Measurements from ENCODE around the gene SMIM44. TPM values are rescaled to one million over a fixed set of nuclear protein-coding genes. Genes with fewer than 3 reads are reported as not detected.

Gene SMIM44
- total RNA-seq, 1 experiment from 2014 or later = not detected

DNA sequence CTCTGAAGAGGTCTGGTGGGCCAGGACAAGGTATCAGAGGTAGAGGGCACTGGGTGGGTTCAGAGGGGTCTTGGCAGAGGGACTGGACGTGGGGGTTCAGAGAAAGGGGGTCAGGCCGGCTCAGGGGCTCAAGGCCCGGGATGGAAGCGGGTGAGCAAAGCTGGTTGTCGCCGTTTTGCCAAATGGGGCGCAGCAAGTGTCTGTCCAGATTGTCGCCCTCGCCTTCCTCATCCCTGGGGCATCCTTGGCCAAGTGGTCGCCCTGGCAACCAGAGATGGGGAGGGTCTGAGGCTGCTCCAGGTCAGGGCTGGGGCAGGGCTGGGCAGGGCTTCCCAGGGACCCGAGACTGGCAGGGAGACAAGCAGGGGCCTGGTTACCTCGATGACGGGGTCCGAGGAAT lies 10.4 kb upstream of the SMIM44 start:
- no peaks in the 10 kb centered on the region; the same call in 1 of the 2 replicates for H3K36me3 ChIP-seq
- no peak overlapping the region for H3K4me3 ChIP-seq

DNA sequence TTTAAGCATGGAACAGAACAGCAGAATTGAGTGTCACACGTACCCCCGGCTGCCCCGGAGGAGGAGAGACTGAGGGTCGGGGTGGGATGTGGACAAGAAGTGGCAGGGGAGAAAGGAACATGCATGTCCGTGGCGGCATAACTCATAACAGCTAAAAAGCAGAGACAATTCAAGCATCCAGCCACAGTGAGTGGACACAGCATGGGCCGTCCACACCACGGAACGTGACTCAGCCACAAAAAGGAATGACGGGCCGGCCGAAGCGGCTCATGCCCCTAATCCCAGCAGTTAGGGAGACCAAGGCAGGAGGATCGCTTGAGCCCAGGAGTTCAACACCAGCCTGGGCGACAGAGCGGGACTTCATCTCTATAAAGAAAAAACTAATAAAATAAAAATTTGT lies 9.7 kb upstream of the SMIM44 start:
- H3K4me3 ChIP-seq = no peak overlapping the region
- DNase-seq = no peak
- no peaks in the 10 kb centered on the region for H3K27me3 ChIP-seq
- no peaks in the 10 kb centered on the region for H3K9me3 ChIP-seq
- no peaks in the 10 kb centered on the region; the same call in 1 of the 2 replicates for H3K36me3 ChIP-seq

More for the DNA sequence above, 10.4 kb upstream of the SMIM44 start:
- Histone ChIP-seq H3K9me3 (no peaks in the 10 kb centered on the region), H3K27me3 (no peaks in the 10 kb centered on the region)
- DNase-seq = no peak

DNA sequence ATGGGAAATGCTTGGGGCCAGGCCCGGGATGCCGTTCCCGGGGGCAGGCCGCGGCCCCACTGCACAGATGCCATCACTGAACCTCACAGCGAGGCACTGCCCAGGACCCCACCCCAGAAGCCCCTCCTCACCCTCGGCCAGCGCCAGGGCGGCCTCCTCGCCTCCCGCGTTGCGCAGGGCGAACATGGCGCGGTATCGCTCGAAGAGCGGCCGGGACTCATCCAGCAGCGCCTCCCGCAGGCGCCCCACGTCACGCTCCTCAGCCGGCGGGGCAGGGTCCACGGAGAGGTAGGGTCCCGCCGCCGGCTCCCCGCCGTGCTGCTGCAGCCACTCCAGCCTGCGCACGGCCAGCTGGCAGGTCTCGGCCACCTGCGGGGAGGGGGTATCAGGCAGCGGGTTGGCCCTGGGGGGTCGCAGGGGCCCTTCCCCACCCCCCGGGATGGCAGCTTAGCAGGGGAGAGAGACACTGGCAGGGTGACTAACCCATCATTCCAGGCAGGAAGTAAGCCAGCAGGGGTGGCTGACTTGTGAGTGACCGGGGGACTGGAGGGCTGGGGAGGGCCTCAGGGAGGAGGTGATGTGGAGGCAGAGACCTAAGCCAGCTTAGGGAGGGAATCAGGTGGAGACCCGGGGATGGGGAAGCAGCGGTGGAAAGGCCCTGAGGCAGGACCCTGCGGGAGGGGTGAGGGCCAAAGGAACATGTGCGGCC lies 9.0 kb upstream of the SMIM44 start:
- no peak for DNase-seq
- H3K27me3 ChIP-seq = no peaks in the 10 kb centered on the region
- no peaks in the 10 kb centered on the region; the same call in 1 of the 2 replicates for H3K36me3 ChIP-seq
- H3K4me3 ChIP-seq = no peak overlapping the region
- no peaks in the 10 kb centered on the region for H3K9me3 ChIP-seq

DNA sequence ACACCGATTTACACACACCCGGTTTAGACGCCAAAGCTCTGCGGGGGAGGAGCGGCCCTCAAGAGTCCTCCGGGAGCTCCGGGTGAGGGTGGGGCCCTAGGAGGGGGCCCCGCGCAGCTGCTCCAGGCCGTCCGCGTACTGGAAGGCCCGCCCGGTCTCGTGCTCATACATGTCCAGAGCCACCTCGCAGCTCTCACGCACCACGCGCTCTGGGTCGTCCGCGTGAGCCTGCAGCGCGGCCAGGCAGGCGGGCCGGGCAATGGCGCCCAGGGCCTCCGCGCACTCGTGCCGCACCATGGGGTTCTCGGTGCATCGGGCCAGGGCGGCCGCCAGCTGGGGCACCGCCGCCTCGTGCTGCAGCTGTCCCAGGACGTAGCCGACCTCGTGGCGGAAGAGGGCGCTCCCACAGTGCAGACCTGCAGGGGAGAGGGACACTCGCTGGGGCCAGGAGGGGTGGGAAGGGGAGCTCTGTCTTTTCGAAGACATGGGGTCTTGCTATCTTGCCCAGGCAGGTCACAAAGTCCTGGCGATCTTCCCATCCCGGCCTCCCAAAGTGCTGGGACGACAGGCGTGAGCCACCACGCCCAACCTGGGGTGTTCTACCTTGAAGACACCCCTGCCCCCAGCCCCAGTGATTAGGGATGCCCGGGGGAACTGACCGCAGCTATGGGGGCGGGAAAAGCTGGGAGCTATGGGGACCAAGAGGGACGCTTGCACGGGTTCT lies 8.3 kb upstream of the SMIM44 start:
- H3K36me3 ChIP-seq = no peaks in the 10 kb centered on the region; the same call in 1 of the 2 replicates
- no peak overlapping the region for H3K4me3 ChIP-seq
- H3K27me3 ChIP-seq = no peaks in the 10 kb centered on the region
- no peak for DNase-seq
- no peaks in the 10 kb centered on the region for H3K9me3 ChIP-seq

DNA sequence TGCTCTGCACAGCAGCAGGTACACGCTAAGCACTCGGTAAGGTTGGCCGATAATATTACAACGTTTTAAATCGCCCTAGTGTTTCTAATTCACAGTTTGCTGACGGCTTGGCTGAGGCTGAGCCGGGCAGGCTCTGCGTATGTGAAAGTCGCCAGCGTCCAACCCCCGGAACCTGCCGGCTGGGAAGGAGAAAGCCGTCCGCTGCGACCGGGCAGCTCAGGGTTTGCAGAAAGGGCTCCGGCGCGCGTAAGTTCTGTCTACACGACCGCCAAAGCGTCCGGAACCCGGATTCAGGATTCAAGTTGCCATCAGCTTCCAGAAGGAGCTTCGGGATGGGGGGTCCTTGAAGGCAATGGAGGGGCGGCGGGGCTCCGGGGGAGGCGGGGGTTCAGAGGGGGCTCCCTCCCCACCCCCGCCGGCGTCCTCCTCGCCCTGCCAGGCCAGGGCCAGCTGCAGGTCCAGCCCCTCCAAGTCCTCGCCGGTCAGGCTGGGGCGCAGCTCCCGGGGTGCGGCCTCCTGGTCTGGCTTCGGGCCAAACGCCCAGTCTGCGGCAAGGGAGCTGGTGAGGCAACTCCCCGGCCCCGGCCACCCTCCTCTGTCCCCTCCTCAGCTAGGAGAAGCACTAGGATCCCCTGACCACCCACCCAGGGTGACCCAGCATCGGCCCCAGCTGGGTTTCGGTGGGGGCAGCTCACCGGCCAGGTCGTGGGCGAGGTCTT lies 575 bp downstream of the SMIM44 start:
- Histone ChIP-seq H3K36me3 (no peaks in the 10 kb centered on the region), H3K4me3 (no peak overlapping the region), H3K27me3 (peaks cover 13% of the 10 kb centered on the region), H3K9me3 (no peaks in the 10 kb centered on the region)
- no peak for DNase-seq

DNA sequence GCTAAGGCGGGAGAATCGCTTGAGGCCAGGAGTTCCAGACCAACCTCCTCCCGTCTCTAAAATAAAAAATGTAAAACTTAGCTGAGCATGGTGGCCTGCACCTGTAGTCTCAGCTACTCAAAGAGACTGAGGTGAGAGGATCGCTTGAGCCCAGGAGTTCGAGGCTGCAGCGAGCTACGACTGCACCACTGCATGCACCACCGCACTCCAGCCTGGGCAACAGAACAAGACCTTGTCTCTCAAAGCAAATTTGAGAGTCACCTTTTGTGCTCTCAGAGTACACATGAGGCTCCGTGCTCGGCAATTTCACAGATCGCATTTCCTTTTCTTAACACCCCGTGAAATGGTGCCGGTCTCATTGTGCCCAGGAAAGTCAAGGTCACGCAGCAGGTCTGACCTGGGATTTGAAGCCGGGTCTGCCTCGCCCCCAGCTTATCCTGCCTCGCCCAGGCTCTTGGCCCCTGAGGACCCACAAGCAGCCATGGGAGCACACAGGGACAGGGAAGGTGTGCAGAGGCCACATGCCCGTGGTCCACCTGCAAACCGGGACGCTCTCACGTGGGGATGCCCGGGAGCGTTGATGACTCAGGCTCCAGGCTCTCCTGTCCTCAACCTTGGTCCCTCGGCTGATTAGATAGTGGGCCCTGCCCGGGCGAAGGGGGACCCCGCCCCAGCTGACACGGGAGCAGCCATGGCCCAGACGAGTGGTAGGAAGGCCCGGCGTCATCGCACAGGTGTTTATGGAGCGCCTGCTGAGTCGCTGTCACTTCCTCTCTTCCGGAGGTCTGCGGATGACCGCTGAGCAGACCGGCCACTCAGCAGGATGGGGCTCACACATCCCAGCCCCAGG lies 1.8 kb downstream of the SMIM44 start:
- Histone ChIP-seq H3K27me3 (peaks cover 13% of the 10 kb centered on the region), H3K36me3 (no peaks in the 10 kb centered on the region), H3K4me3 (no peak overlapping the region), H3K9me3 (no peaks in the 10 kb centered on the region)
- no peak for DNase-seq

DNA sequence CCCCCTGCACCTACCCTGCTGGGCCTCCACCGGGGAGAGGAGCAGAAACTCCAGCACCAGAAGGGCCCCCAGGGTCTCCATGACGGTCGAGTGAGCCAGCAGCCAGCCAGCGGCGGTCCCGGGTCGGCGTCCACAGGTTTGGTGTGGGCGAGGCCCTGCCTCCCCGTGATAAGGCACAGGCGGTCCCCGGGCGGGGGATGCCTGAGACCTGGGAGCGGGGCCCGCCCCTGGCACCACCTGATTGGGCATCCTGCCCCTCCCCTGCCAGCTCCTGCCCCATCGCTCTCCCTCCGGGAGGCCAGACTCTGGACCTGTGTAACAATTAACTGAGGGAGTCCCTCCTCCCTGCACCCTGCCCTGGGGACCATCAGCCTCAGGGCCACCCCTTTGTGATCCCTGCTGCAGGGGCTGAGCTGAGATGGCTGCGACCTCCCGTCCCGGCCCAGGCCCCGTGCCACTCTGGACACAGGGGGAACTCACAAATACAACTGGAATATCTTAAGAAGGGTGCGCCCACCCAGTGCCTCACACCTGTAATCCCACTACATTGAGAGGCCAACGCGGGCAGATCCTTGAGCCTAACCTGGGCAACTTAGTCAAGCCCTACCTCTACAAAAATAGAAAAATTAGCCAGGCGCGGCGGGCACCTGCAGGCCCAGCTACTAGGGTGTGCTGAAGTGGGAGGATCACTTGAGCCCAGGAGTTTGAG lies 2.7 kb downstream of the SMIM44 start, which contains the start of gene SMIM24:
SMIM24 (minus strand) TSS at position 143 of the 709 bp plus-strand sequence; CDS start at position 81, 62 bp downstream.
- H3K4me3 ChIP-seq = no peak within 1 kb of the TSS
- DNase-seq = no peak
- H3K9me3 ChIP-seq = no peaks in the 10 kb centered on the region
- no peaks in the 10 kb centered on the region for H3K36me3 ChIP-seq
- H3K27me3 ChIP-seq = peaks cover 13% of the 10 kb centered on the region

DNA sequence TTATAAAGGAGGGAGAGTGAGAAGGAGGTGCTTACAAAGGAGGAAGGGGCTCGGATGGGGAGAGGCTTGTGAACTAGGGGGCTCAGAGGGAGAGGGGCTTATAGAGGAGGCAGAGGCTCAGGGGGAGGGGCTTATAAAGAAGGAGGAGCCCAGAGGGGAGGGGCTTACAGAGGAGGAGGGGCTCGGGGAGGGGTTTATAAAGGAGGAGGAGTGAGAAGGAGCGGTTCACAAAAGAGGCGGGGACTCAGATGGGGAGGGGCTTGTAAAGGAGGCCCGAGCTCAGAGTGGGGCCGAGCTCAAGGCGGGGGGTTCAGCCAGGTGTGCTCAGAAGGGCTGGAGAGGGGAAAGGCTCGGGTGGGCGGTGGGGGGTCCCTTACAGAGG lies 3.4 kb downstream of the SMIM44 start:
- H3K27me3 ChIP-seq = peaks cover 13% of the 10 kb centered on the region
- H3K4me3 ChIP-seq = no peak overlapping the region
- H3K36me3 ChIP-seq = no peaks in the 10 kb centered on the region
- H3K9me3 ChIP-seq = no peaks in the 10 kb centered on the region
- DNase-seq = no peak

DNA sequence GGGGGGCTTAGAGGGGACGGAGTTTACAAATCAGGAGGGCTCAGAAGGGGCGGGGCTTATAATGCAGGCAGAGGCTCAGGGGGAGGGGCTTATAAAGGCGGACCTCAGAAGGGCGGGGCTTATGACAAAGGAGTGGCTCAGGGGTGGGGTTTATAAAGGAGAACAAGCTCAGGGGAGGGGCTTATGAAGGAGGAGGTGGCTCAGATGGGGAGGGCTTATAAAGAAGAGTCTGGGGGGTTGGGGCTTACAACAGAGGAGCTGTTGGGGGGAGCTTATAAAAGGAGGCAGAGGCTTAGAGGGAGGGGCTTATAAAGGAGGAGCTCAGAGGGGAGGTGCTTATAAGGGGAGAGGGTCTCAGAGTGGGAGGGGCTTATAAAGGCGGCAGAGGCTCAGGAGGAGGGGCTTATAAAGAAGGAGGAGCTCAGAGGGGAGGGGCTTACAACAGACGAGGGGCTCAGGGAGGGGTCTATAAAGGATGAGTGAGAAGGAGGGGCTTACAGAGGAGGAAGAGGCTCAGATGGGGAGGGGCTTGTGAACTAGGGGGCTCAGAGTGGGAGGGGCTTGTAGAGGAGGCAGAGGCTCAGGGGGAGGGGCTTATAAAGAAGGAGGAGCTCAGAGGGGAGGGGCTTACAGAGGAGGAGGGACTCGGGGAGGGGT lies 3.9 kb downstream of the SMIM44 start:
- Histone ChIP-seq H3K36me3 (no peaks in the 10 kb centered on the region), H3K27me3 (peaks cover 13% of the 10 kb centered on the region), H3K9me3 (no peaks in the 10 kb centered on the region), H3K4me3 (no peak overlapping the region)
- DNase-seq = no peak

DNA sequence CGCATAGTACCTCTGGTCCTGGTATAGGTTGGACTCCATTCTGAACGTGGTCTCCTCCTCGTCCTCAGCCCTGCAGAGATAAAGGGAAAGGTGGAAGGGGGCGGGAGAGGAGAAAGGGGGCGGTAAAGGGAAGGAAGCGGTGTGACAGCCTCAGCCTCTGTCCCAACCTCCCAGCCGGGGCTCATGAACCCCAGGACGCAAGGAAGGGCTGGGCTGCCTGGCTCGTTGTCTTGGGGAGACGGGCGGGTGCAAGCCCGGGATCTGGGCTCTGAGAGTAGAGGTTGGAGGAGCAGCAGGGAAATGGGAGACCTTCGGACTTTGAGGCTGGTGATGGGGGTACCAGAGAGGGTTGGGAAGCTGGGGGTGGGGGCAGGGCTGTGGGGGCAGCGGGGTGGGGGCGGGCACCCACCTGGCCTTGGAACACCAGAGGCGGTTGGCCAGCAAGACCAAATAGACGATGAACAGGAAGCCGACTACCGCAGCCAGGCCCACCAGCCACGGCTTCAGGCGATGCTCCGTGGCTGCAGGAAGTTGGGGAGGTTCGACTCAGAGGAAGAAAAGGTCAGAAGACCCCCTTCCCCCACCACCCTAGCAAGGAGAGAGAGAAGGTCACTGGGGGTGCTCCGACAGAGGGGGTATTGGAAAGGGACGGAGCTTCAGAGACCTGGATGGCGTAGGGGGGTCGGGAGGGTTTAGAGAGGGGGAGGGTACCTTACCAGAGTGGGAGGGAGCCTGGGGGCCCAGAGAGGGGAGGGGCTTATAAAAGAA lies 4.6 kb downstream of the SMIM44 start:
- H3K9me3 ChIP-seq = no peaks in the 10 kb centered on the region
- peaks cover 10% of the 10 kb centered on the region for H3K27me3 ChIP-seq
- no peak for DNase-seq
- H3K36me3 ChIP-seq = no peaks in the 10 kb centered on the region
- H3K4me3 ChIP-seq = no peak overlapping the region

DNA sequence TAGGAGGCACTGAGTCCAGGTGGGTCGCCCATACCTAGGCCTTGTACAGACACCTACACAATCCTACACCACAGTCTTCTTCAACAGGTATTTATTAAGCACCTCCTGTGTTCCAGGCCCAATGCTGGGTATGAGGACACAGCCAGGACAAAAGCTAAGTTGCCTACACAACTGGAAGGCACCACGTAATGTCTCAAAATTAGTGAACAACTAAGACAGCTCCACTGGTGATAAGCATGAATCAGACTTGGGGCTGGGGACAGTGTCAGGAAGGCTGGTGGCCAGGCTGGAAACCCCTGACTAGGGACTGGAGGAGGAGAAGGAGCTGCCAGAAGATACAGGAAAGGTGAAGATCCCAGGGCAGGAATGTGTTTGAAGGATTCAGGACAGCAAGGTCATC lies 5.3 kb downstream of the SMIM44 start:
- H3K9me3 ChIP-seq = no peaks in the 10 kb centered on the region
- H3K27me3 ChIP-seq = peaks cover 4% of the 10 kb centered on the region
- no peaks in the 10 kb centered on the region for H3K36me3 ChIP-seq
- DNase-seq = no peak
- no peak overlapping the region for H3K4me3 ChIP-seq

DNA sequence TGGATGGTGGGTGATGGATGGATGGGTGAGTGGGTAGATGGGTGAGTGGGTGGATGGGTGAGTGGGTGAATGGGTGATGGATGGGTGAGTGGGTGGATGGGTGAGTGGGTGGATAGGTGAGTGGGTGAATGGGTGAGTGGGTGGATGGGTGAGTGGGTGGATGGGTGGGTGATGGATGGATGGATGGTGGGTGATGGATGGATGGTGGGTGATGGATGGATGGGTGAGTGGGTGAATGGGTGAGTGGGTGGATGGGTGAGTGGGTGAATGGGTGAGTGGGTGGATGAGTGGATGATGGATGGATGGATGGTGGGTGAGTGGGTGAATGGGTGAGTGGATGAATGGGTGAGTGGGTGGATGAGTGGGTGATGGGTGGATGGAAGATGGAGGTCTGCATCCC lies 5.7 kb downstream of the SMIM44 start:
- DNase-seq = no peak
- peaks cover 2% of the 10 kb centered on the region; the same call in 1 of the 2 replicates for H3K27me3 ChIP-seq
- H3K4me3 ChIP-seq = no peak overlapping the region
- no peaks in the 10 kb centered on the region for H3K9me3 ChIP-seq
- no peaks in the 10 kb centered on the region for H3K36me3 ChIP-seq

DNA sequence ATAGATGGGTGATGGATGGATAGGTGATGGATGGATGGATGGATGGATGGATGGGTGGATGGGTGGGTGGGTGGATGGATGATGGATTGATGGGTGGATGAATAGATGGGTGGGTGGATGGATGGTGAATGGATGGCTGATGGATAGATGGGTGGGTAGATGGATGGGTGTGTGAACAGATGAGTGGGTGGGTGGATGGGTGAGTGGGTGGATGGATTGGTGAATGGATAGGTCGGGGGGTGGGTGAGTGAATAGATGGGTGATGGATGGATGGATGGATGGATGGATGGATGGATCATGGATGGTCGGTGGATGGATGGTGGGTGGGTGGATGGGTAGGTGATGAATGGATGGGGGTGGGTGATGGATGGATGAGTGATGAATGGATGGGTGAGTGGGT lies 6.4 kb downstream of the SMIM44 start:
- H3K4me3 ChIP-seq = no peak overlapping the region
- no peak for DNase-seq
- H3K9me3 ChIP-seq = no peaks in the 10 kb centered on the region
- no peaks in the 10 kb centered on the region for H3K27me3 ChIP-seq
- no peaks in the 10 kb centered on the region for H3K36me3 ChIP-seq

DNA sequence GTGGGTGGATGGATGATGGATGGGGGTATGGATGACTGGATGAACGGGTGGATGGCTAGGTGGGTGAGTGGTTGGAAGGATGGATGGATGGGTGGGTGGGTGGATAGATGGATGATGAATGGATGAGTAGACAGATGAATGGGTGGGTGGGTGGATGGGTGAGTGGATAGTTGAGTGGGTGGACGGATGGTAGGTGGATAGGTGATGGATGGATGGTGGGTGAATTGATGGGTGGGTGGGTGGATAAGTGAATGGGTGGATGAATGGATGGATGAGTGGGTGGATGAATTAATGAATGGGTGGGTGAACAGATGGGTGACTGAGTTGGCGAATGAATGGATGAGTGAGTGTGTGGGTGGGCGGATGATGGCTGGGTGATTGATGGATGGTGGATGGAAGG lies 7.8 kb downstream of the SMIM44 start:
- Histone ChIP-seq H3K9me3 (no peaks in the 10 kb centered on the region), H3K4me3 (no peak overlapping the region), H3K27me3 (no peaks in the 10 kb centered on the region), H3K36me3 (no peaks in the 10 kb centered on the region)
- no peak for DNase-seq

DNA sequence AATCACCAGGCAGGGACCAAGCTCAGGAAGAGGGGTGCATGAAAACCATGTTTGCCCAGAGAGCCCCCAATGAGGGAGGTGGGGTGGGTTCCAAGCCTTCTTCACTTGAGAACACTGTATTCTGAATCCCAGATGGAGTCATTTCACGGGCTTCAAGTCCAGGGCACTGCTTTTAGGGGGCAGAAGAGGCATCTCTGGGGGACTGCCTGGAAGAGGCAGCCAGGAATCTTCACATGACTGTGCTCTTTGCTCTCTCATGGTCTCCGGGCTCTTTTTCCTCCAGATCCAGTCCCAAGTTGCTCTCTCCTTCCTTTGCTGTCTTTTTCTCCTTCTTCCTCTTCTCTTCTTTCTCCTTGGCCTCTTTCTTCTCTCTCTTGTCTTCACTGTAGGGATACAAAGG lies 8.6 kb downstream of the SMIM44 start:
- Histone ChIP-seq H3K27me3 (no peaks in the 10 kb centered on the region), H3K9me3 (no peaks in the 10 kb centered on the region), H3K4me3 (no peak overlapping the region), H3K36me3 (no peaks in the 10 kb centered on the region)
- DNase-seq = no peak
